Activated B cell treated with CpG ODN at 0.5 μM for 24 hours (primary cell): ENCODE results near the gene CSPG5. TPM values are rescaled to one million over a fixed set of nuclear protein-coding genes. Genes with fewer than 3 reads are reported as not detected.

ENCODE experiments used
- ATAC-seq: fragments of 200-7000 bp; cut with Tn5 transposase; one replicate; pipeline ENCODE4 v1.10.0; 2021; ENCODE audit warnings: low read depth, mild to moderate bottlenecking, moderate library complexity
- CTCF ChIA-PET: fragments of 350-600 bp; sonication (Branson Sonifier 250); formaldehyde crosslinking; loops from one replicate; lab custom pipeline; 2021; ENCODE audit warnings: antibody characterized with exemption; lab: Charles Lee
- POLR2A ChIA-PET: fragments of 350-600 bp; sonication (Branson Sonifier 250); formaldehyde crosslinking; loops from one replicate; lab custom pipeline; 2021; ENCODE audit warnings: antibody characterized with exemption; lab: Charles Lee
- DNase-seq: peaks from one replicate; pipeline ENCODE4 v3.0.0; 2022
- H3K27ac Mint-ChIP-seq: one replicate; pipeline ENCODE4 v1.8.0; 2020; ENCODE audit warnings: mixed read lengths
- H3K27me3 Mint-ChIP-seq: one replicate; pipeline ENCODE4 v1.8.0; 2021; ENCODE audit warnings: mixed read lengths
- H3K36me3 Mint-ChIP-seq: one replicate; pipeline ENCODE4 v1.8.0; 2021; ENCODE audit warnings: low read depth, mixed read lengths
- H3K4me1 Mint-ChIP-seq: one replicate; pipeline ENCODE4 v1.8.0; 2021; ENCODE audit warnings: mixed read lengths
- H3K4me3 Mint-ChIP-seq: one replicate; pipeline ENCODE4 v1.8.0; 2020; ENCODE audit warnings: mild to moderate bottlenecking, mixed read lengths
- H3K9me3 Mint-ChIP-seq: one replicate; pipeline ENCODE4 v1.8.0; 2020; ENCODE audit warnings: mixed read lengths
- CTCF ChIP-seq: fragments of 200-600 bp; IDR thresholded peaks from one replicate; pipeline ENCODE4 v1.8.0; 2022; ENCODE audit warnings: antibody characterized with exemption, mild to moderate bottlenecking
- intact Hi-C: fragments of 100-400 bp; cut with micrococcal nuclease; formaldehyde crosslinking; loops from one replicate; pipeline ENCODE4 v1.15.1; 2024
- total RNA-seq: library from RNA; stranded (reverse); gene quantifications from 2 replicates; pipeline ENCODE4 v1.2.3, GENCODE V29; 2022

Gene CSPG5
- total RNA-seq, 1 donor from 2014 or later, result 0.09 TPM

DNA sequence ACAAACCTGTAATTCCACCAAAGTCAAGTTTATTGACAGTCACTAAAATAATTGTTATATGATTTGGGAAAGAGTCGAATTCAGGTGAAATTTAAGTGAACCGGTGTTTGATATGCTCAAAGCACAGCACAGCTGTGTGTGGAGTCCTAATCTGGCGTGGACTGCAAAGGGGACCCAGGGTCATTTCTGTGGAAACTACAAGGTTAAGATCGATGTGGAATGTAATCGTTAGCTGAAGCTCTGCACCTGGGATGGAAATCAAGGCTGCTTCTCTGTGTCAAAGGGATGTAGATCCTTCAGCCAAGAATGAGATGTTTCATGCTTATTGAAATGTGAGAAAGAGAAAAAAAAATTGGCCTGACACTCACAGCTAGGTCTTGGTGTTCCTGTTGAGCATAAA is 63.6 kb downstream of the CSPG5 start:
- no peak for TF ChIP-seq CTCF
- ChIA-PET POLR2A (interaction anchor here (0.7 kb wide), 2 partner anchors 266 to 499 kb away, joined by 3 read pairs; no protein-coding TSS in a partner anchor), CTCF (interaction anchor here (1.6 kb wide), 1 partner anchor 94 kb away, joined by 7 read pairs; no protein-coding TSS in a partner anchor)
- Mint-ChIP-seq H3K27me3 (no peaks in the 10 kb centered on the region), H3K9me3 (no peaks in the 10 kb centered on the region), H3K4me1 (peaks cover 18% of the 10 kb centered on the region), H3K27ac (peak overlapping the region; percentile 57), H3K36me3 (peaks cover 13% of the 10 kb centered on the region), H3K4me3 (peak overlapping the region; percentile 55)
- DNase-seq (no peak), ATAC-seq (no peak)
- intact Hi-C loops, result loop anchor here (10.0 kb wide), 1 partner anchor 540 kb away; the partner anchor contains the start of genes CCDC12 and NBEAL2

DNA sequence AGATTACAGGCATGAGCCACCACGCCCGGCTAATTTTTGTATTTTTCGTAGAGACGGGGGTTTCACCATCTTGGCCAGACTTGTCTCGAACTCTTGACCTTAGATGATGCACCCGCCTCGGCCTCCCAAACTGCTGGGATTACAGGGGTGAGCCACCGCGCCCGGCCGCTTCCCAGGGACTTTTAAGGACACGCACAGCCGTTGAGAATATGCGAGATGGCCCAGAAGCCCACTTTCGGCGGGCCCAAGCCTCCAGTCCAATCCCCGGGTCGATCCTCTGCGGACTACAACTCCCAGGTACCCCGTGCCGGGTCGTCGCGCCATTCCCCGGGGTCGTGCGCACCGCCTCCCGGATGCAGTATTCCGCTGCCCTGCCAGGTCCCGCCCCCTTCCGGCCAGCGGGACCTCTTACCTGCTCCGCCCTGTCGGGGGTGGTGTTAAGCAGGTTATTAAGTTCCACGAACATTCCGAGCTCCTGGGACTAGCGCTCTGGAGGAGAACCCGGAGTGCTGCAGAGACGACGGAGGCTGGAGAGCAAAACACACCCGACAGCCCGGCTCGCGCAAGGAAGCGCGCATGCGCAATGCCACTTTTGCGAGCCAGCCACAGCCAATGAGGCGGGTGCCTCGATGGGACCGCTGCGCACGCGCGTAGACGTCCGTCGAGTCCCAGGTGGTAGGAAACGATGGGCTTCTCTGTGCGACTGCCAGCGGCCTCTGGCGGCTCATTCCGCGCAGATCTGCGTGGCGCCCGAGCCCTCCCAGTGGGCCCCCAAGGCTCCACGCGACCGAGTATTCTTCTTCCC is 65.3 kb downstream of the CSPG5 start, which contains the start of gene ELP6:
ELP6 (minus strand) TSS at position 588 of the 805 bp plus-strand sequence; CDS start at position 466, 122 bp downstream.
- ATAC-seq (peak; percentile 93), DNase-seq (peak; percentile 95)
- H3K36me3 Mint-ChIP-seq, result peaks cover 27% of the 10 kb centered on the region
- H3K27me3 Mint-ChIP-seq, result no peaks in the 10 kb centered on the region
- H3K4me1 Mint-ChIP-seq, result peaks cover 18% of the 10 kb centered on the region
- peak within 1 kb of the TSS; percentile 98 for H3K4me3 Mint-ChIP-seq
- intact Hi-C loops, result loop anchor here (1.0 to 10.0 kb wide), 8 partner anchors 38 to 927 kb away; partner anchors contain the start of genes CCDC12, CCDC51, DHX30 and NBEAL2
- peak within 1 kb of the TSS; percentile 99 for H3K27ac Mint-ChIP-seq
- POLR2A ChIA-PET, result interaction anchor here (0.6 to 2.3 kb wide), 8 partner anchors 22 to 268 kb away, joined by 3 to 15 read pairs (median 5); partner anchors contain the start of genes PTPN23 and SMARCC1
- CTCF ChIA-PET, result interaction anchor here (1.2 to 1.6 kb wide), 2 partner anchors 9 to 92 kb away, joined by 4 to 8 read pairs; no protein-coding TSS in a partner anchor
- no peaks in the 10 kb centered on the region for H3K9me3 Mint-ChIP-seq
- no peak for TF ChIP-seq CTCF

DNA sequence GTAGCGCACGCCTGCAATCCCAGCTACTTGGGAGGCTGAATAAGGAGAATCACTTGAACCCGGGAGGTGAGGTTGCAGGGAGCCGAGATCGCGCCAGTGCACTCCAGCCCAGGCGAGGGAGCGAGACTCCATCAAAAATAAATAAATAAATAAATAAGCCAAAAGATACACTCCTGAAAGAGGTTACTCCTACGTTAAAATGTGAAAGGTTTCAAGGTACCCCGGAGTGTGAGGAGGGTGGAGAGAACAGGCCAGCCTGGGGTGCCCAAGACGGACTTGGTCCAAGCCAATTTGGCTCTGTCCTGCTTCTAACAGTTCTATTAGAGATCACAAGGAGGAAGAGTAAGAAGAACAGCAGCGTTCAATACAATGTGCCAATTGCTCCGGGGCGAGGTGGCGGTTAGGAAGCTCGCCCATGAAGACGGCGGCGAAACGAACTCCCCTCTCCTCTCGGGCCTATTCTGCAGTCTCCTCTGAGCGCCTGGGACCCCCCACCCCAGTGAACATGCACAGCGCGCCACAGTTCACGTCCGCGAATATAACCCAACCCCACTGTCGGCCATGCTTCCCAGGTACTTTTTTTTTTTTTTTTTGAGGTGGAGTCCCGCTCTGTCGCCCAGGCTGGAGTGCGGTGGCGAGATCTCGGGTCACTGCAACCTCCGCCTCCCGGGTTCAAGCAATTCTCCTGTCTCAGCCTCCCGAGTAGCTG is 66.1 kb downstream of the CSPG5 start:
- Mint-ChIP-seq H3K27ac (peak overlapping the region; percentile 99), H3K9me3 (no peaks in the 10 kb centered on the region), H3K27me3 (no peaks in the 10 kb centered on the region), H3K4me1 (peaks cover 18% of the 10 kb centered on the region), H3K4me3 (peak overlapping the region; percentile 98), H3K36me3 (peaks cover 34% of the 10 kb centered on the region)
- TF ChIP-seq CTCF, result no peak
- intact Hi-C loops, result loop anchor here (1.0 to 10.0 kb wide), 8 partner anchors 37 to 928 kb away; partner anchors contain the start of genes CCDC12, CCDC51, DHX30 and NBEAL2
- ATAC-seq, result peak; percentile 3
- ChIA-PET POLR2A (interaction anchor here (0.6 to 2.3 kb wide), 7 partner anchors 21 to 269 kb away, joined by 3 to 8 read pairs (median 5); partner anchors contain the start of genes PTPN23 and SMARCC1), CTCF (interaction anchor here (0.9 to 1.6 kb wide), 2 partner anchors 36 to 91 kb away, joined by 4 to 8 read pairs; no protein-coding TSS in a partner anchor)
- no peak for DNase-seq

Other genes with a start within 250 kb of the CSPG5 start
- 44.0 and 50.3 TPM in 2 replicates for gene PTPN23, start 197.8 kb downstream of the CSPG5 start, total RNA-seq
- gene SCAP, start 102.9 kb downstream of the CSPG5 start, total RNA-seq, result 82.5 and 84.3 TPM in 2 replicates
- 37.8 and 45.4 TPM in 2 replicates for gene ELP6, start 65.2 kb downstream of the CSPG5 start, total RNA-seq
- 136 and 144 TPM in 2 replicates for gene SMARCC1, start 203.0 kb upstream of the CSPG5 start, total RNA-seq
- gene DHX30, start 224.3 kb upstream of the CSPG5 start, total RNA-seq, result 71.3 and 77.4 TPM in 2 replicates